Measurements from ENCODE around the gene ZC3H12D.

Gene ZC3H12D

DNA sequence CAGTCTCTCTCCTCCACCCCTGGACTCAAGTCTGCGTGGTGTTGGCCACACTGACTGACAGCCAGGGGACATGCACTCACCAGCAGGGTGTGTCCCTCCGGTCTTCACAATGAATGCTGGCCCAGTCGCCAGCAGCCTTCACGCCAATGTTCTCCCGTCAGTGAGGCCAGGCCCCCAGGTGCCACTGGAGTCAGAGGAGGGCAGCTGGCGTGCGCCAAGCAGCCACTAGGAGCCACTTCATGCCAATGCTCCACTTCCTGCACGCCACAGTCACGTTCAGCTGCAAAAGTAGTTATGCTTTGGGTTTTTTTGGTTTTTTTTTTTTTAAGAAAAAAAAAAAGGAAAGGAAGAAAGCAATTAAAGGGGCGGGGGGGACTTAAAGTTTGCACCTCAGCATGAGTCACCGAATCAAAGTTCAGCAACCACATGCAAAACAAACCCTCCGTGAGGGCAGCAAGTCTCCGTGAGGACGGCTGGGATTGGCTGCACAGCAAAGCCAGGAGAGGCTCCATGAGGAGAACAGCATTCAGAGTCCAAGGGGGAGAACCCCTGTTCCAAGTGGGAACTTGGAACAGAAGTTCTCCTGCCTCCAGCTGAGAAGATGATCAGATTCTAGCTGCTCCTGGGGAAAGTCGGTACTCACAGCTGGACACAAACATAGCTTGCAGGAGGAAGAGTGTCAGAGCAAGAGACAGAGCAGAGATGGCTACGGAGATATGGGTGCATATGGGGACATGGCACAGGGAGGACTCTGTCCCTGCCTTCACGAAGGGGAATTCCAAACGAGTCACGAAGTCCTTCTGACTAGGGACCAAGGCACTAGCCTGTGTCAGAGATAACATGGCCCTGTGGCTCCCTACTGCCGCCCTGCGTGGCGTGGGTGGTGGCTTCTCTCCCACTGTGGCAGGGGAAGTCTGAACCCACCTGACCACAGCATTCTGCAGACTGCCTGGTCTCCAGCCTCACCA, at the start of gene ZC3H12D:
Gene ZC3H12D (minus strand): TSS at position 282 of the 968 bp plus-strand sequence. CDS start 10,471 bp downstream, outside the sequence.
- TF ChIP-seq, protein P1, sequence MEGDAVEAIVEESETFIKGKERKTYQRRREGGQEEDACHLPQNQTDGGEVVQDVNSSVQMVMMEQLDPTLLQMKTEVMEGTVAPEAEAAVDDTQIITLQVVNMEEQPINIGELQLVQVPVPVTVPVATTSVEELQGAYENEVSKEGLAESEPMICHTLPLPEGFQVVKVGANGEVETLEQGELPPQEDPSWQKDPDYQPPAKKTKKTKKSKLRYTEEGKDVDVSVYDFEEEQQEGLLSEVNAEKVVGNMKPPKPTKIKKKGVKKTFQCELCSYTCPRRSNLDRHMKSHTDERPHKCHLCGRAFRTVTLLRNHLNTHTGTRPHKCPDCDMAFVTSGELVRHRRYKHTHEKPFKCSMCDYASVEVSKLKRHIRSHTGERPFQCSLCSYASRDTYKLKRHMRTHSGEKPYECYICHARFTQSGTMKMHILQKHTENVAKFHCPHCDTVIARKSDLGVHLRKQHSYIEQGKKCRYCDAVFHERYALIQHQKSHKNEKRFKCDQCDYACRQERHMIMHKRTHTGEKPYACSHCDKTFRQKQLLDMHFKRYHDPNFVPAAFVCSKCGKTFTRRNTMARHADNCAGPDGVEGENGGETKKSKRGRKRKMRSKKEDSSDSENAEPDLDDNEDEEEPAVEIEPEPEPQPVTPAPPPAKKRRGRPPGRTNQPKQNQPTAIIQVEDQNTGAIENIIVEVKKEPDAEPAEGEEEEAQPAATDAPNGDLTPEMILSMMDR (IDR thresholded peaks at IDR 0.05; ENCODE audit: control extremely low read depth, extremely low read depth, low read depth, missing control alignments) = peak; percentile 39
- ChIA-PET POLR2A (interaction anchor here (0.9 kb wide), 1 partner anchor 12 kb away, joined by 4 read pairs; no protein-coding TSS in a partner anchor), CTCF (interaction anchor here (1.0 to 3.8 kb wide), 8 partner anchors 8 to 480 kb away, joined by 3 to 26 read pairs (median 4); no protein-coding TSS in a partner anchor)
- no peak for DNase-seq (ENCODE audit: extremely low spot score)

- POLR2A ChIA-PET = no interaction called here
- TF ChIP-seq, protein P1 (IDR thresholded peaks at IDR 0.05; ENCODE audit: control extremely low read depth, extremely low read depth, low read depth, missing control alignments) = no peak
- CTCF ChIA-PET = interaction anchor here (4.7 kb wide), 1 partner anchor 14 kb away, joined by 47 read pairs; no protein-coding TSS in a partner anchor
- DNase-seq (ENCODE audit: extremely low spot score) = no peak
Observed at GRCh38 chr6:149529650-149530049, 44.8 kb upstream of the ZC3H12D start.

GRCh38 chr6:149515494-149515893, 30.7 kb upstream of the ZC3H12D start:
- CTCF ChIA-PET = interaction anchor here (0.7 to 7.1 kb wide), 11 partner anchors 9 to 454 kb away, joined by 3 to 55 read pairs (median 6); no protein-coding TSS in a partner anchor
- TF ChIP-seq, protein P1 (IDR thresholded peaks at IDR 0.05; ENCODE audit: control extremely low read depth, extremely low read depth, low read depth, missing control alignments) = no peak
- no peak for DNase-seq (ENCODE audit: extremely low spot score)
- POLR2A ChIA-PET = no interaction called here

DNA sequence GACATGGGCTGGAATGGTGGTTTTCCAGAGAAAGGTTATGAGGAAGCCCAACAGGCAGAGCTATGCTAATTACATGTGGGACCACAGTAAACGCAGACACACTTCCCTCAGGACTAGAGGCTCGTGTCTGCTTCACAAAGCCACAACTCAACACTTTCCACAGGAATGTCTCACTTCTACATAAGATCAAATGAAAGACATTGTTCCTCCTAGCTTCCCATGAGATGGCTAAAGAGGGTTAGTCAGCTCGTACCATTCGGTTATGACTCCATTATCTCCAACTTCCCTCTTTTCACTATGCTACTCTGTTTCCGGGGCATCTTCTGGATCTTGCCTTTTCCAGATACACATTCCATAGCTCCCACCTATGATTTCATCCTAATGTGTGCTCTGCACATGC, 29.1 kb upstream of the ZC3H12D start:
- no peak for DNase-seq (ENCODE audit: extremely low spot score)
- TF ChIP-seq, protein P1 (IDR thresholded peaks at IDR 0.05; ENCODE audit: control extremely low read depth, extremely low read depth, low read depth, missing control alignments) = no peak
- CTCF ChIA-PET = interaction anchor here (0.8 to 7.1 kb wide), 7 partner anchors 8 to 432 kb away, joined by 3 to 55 read pairs (median 10); no protein-coding TSS in a partner anchor
- POLR2A ChIA-PET = no interaction called here

DNA sequence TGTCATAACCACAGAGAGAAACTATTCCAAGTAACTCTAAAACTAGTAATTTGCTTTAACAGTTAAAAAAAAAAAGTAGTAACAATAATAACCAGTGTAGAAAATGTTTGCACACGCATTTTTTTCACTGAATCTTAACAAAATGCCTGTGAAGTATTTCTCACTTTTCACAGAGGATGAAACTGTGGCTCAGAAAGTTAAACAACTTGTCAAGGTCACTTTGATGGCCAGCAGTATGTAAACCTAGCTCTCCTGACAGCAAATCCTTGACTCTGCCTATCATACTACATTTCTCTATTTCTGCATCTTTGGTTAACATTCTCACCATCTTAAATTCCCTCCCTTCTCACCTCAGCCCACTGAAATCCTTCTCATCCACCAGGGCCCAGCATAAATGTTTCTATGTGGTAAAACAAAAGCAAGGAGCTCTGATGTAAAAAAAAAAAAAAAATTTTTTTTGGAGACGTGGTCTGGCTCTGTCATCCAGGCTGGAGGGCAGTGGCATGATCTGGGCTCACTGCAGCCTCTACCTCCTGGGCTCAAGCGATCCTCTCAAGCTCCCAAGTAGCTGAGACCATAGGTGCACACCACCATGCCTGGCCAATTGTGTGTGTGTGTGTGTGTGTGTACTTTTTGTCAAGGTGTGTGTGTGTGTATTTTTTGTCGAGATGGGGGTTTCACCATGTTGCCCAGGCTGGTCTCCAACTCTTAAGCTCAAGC, 26.1 kb upstream of the ZC3H12D start:
- CTCF ChIA-PET = interaction anchor here (0.7 to 2.0 kb wide), 2 partner anchors 79 to 429 kb away, joined by 3 to 5 read pairs; no protein-coding TSS in a partner anchor
- POLR2A ChIA-PET = no interaction called here
- no peak for DNase-seq (ENCODE audit: extremely low spot score)
- TF ChIP-seq, protein P1 (IDR thresholded peaks at IDR 0.05; ENCODE audit: control extremely low read depth, extremely low read depth, low read depth, missing control alignments) = no peak

- TF ChIP-seq, protein P1 (IDR thresholded peaks at IDR 0.05; ENCODE audit: control extremely low read depth, extremely low read depth, low read depth, missing control alignments) = no peak
- POLR2A ChIA-PET = no interaction called here
- DNase-seq (ENCODE audit: extremely low spot score) = no peak
- CTCF ChIA-PET = interaction anchor here (0.8 to 2.1 kb wide), 6 partner anchors 9 to 24 kb away, joined by 3 to 17 read pairs (median 3); no protein-coding TSS in a partner anchor
Observed at GRCh38 chr6:149508485-149508884, 23.7 kb upstream of the ZC3H12D start.
